Osteoblast (primary cell): Measurements from ENCODE around the gene P4HTM. TPM values are rescaled to one million over a fixed set of nuclear protein-coding genes. Genes with fewer than 3 reads are reported as not detected.

Source experiments
- DNase-seq: peaks from one replicate; pipeline ENCODE4 v3.0.0; 2011; ENCODE audit warnings: low spot score, mixed read lengths; ENCODE audit not compliant: insufficient read length; ENCODE audit errors: missing footprints
- H2AFZ ChIP-seq: 2 replicates; pipeline ENCODE4 v1.6.0; 2011; ENCODE audit warnings: mild to moderate bottlenecking, low read length
- H3K27ac ChIP-seq: 2 replicates; pipeline ENCODE4 v1.5.1; 2011; ENCODE audit warnings: mild to moderate bottlenecking, low read depth, low read length, moderate library complexity
- H3K27me3 ChIP-seq: 2 replicates; pipeline ENCODE4 v1.6.0; 2012; ENCODE audit warnings: mild to moderate bottlenecking, control low read depth, inconsistent platforms, low read length, moderate library complexity; ENCODE audit not compliant: insufficient read depth
- H3K36me3 ChIP-seq: 2 replicates; pipeline ENCODE4 v1.5.1; 2011; ENCODE audit warnings: mild to moderate bottlenecking, low read length, control low read depth, moderate library complexity; ENCODE audit not compliant: insufficient read depth
- H3K4me1 ChIP-seq: 2 replicates; pipeline ENCODE4 v1.5.1; 2011; ENCODE audit warnings: mild to moderate bottlenecking, low read length, control low read depth, moderate library complexity; ENCODE audit not compliant: insufficient read depth
- H3K4me2 ChIP-seq: 2 replicates; pipeline ENCODE4 v1.6.0; 2011; ENCODE audit warnings: mild to moderate bottlenecking, low read length; ENCODE audit not compliant: insufficient read depth
- H3K4me3 ChIP-seq: fragments of 200-600 bp; sonication (generic); 3 replicates; pipeline ENCODE4 v1.5.1; 2012; ENCODE audit warnings: mild to moderate bottlenecking, low read length, inconsistent platforms; ENCODE audit not compliant: insufficient read depth
- H3K79me2 ChIP-seq: 2 replicates; pipeline ENCODE4 v1.6.0; 2012; ENCODE audit warnings: mild to moderate bottlenecking, low read length, control low read depth, inconsistent platforms; ENCODE audit not compliant: insufficient read depth
- H3K9me3 ChIP-seq: 2 replicates; pipeline ENCODE4 v1.5.1; 2011; ENCODE audit warnings: low read depth, low read length, control low read depth
- H4K20me1 ChIP-seq: 2 replicates; pipeline ENCODE4 v1.6.0; 2012; ENCODE audit warnings: mild to moderate bottlenecking, low read length, control low read depth; ENCODE audit not compliant: insufficient read depth
- total RNA-seq: library from RNA; depleted of rRNA; stranded (reverse); fragments of >200 nt; gene quantifications from 2 replicates; pipeline ENCODE4 v1.2.3, GENCODE V29; 2012
- TF ChIP-seq, protein P1 (sequence below): IDR thresholded peaks from 2 replicates; pipeline ENCODE4 v1.5.1; 2011; ENCODE audit warnings: mild to moderate bottlenecking, low read depth, low read length, moderate library complexity; ENCODE audit errors: extremely low read depth

The P4HTM gene
- total RNA-seq, 1 donor = 31.8 TPM

DNA sequence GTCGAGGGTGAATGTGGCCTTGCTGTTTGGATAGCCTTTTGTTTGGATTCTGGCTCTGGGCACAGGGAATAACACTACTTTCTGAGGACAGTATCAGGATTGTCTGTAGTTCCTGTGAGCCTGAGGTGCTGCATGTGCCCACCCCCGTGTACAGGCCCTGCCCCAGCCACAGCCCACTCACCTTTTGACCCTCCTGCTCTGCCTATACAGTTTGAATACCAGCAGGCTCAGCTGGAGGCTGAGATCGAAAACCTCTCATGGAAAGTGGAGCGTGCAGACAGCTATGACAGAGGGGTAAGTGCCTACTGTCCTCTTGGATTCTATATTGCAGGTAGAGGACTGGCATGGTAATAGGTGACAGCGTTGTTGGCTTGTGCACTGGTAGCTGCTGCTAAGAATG is 7.4 kb upstream of the P4HTM start:
- no peaks in the 10 kb centered on the region for H3K4me1 ChIP-seq
- no peak overlapping the region for H2AFZ ChIP-seq
- H3K4me2 ChIP-seq = no peak overlapping the region
- H3K9me3 ChIP-seq = no peaks in the 10 kb centered on the region
- H3K27ac ChIP-seq = no peak overlapping the region
- peaks cover 70% of the 10 kb centered on the region for H3K36me3 ChIP-seq
- H3K27me3 ChIP-seq = no peaks in the 10 kb centered on the region
- peaks cover 2% of the 10 kb centered on the region for H4K20me1 ChIP-seq
- no peak for DNase-seq
- TF ChIP-seq, protein P1, sequence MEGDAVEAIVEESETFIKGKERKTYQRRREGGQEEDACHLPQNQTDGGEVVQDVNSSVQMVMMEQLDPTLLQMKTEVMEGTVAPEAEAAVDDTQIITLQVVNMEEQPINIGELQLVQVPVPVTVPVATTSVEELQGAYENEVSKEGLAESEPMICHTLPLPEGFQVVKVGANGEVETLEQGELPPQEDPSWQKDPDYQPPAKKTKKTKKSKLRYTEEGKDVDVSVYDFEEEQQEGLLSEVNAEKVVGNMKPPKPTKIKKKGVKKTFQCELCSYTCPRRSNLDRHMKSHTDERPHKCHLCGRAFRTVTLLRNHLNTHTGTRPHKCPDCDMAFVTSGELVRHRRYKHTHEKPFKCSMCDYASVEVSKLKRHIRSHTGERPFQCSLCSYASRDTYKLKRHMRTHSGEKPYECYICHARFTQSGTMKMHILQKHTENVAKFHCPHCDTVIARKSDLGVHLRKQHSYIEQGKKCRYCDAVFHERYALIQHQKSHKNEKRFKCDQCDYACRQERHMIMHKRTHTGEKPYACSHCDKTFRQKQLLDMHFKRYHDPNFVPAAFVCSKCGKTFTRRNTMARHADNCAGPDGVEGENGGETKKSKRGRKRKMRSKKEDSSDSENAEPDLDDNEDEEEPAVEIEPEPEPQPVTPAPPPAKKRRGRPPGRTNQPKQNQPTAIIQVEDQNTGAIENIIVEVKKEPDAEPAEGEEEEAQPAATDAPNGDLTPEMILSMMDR = no peak
- no peak overlapping the region for H3K4me3 ChIP-seq
- H3K79me2 ChIP-seq = no peaks in the 10 kb centered on the region

DNA sequence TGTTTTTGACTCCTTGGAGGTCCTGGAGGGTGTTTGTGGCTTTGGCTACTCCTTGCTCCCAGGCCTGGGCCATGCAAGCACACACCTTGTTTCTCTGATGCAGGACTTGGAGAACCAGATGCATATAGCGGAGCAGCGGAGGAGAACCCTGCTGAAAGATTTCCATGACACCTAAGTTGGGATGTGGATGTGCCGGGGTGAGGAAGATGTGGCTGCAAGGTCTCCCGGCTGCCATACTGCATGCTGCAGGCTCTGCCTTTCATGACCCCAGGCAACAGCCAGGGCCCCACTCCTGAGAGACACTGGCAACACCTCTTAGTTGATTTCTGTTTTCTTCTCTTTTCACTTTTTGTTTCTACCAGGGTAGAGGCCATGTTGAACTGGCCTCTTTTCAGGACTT is 6.9 kb upstream of the P4HTM start:
- DNase-seq = no peak
- Histone ChIP-seq H3K36me3 (peaks cover 66% of the 10 kb centered on the region), H3K4me2 (no peak overlapping the region), H3K9me3 (no peaks in the 10 kb centered on the region), H3K4me3 (no peak overlapping the region), H3K27ac (no peak overlapping the region), H4K20me1 (peaks cover 2% of the 10 kb centered on the region), H2AFZ (no peak overlapping the region), H3K79me2 (no peaks in the 10 kb centered on the region), H3K4me1 (no peaks in the 10 kb centered on the region), H3K27me3 (no peaks in the 10 kb centered on the region)
- TF ChIP-seq, protein P1 = no peak

DNA sequence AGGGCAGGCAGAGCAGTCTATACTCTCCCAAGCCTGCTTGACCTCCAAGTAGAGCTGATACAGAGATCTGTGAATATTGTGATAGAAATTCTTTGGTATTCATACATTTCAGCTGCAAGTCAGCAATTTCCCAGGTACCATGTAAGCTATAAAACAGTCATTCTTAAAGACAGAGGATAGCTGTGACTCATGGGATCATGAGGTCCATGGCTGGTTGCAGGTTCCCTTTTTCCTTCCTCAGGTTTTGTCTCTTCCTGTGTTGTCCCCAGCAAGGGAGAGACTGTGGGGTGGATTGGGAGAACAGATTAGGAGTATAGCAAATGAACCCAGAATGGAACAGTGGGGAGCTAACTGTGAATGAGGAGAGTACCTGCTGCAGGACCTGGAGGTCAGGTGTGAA is 5.4 kb upstream of the P4HTM start:
- no peaks in the 10 kb centered on the region for H3K9me3 ChIP-seq
- no peak overlapping the region for H3K4me3 ChIP-seq
- no peaks in the 10 kb centered on the region for H3K27me3 ChIP-seq
- TF ChIP-seq, protein P1 = no peak
- H3K36me3 ChIP-seq = peaks cover 55% of the 10 kb centered on the region
- no peak for DNase-seq
- peaks cover 2% of the 10 kb centered on the region for H4K20me1 ChIP-seq
- no peak overlapping the region for H3K27ac ChIP-seq
- peaks cover 8% of the 10 kb centered on the region for H3K4me1 ChIP-seq
- no peak overlapping the region for H3K4me2 ChIP-seq
- no peak overlapping the region for H2AFZ ChIP-seq
- peaks cover 5% of the 10 kb centered on the region for H3K79me2 ChIP-seq

DNA sequence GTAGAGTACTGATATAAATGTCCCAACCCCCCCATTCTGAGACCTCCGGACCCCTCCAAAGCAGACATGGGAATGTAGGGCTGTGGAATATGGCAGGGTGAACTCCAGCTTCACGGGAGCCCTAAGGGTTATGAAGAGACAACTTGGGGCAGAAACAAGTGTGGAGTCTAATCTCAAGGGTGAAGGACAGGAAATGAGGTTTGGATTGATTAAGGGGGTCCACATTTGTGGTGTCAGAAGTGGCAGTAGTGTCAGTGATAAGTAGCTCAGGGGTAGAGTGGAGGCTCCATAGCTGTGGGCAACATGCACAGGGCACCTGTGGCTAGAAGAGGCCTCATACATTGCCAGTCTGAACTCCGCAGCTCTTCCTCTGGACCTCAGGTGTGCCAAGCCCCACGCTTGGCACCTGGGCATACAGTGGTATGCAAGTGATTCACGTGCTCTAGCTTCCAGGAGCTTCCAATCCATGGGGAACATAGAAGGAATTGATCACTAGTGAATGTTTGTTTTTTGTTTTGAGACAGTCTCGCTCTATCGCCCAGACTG is 4.1 kb upstream of the P4HTM start:
- TF ChIP-seq, protein P1 = no peak
- Histone ChIP-seq H3K9me3 (no peaks in the 10 kb centered on the region), H3K4me2 (no peak overlapping the region), H3K4me3 (no peak overlapping the region), H4K20me1 (peaks cover 2% of the 10 kb centered on the region), H3K36me3 (peaks cover 44% of the 10 kb centered on the region), H3K27me3 (no peaks in the 10 kb centered on the region), H2AFZ (no peak overlapping the region), H3K4me1 (peaks cover 12% of the 10 kb centered on the region), H3K27ac (no peak overlapping the region), H3K79me2 (peaks cover 13% of the 10 kb centered on the region)
- DNase-seq = no peak
